ENCODE data around the gene RUNDC1.
"Not testable (repeated sequence)": the region's sequence is repeated elsewhere in the genome, so short reads cannot be mapped to it uniquely, and the experiment has no call there.

RUNDC1 gene

GRCh38 chr17:42980274-42980765, at the start of gene RUNDC1:
Gene RUNDC1, plus strand, starts transcription at chr17:42980565. Its CDS starts 12 bp downstream, at chr17:42980577.
- peak; percentile 84 for DNase-seq (ENCODE audit: low read depth)

GRCh38 chr17:42937712-42938596, 42.4 kb upstream of the RUNDC1 start:
- DNase-seq (ENCODE audit: low read depth) = no peak

GRCh38 chr17:42944211-42944610, 36.2 kb upstream of the RUNDC1 start:
- no peak for DNase-seq (ENCODE audit: low read depth)

GRCh38 chr17:42946812-42947211, 33.6 kb upstream of the RUNDC1 start:
- DNase-seq (ENCODE audit: low read depth) = no peak

GRCh38 chr17:42950044-42950783, 30.2 kb upstream of the RUNDC1 start:
- DNase-seq (ENCODE audit: low read depth) = no peak

GRCh38 chr17:42953669-42954068, 26.7 kb upstream of the RUNDC1 start:
- DNase-seq (ENCODE audit: low read depth) = no peak

GRCh38 chr17:42964161-42964932, 16.0 kb upstream of the RUNDC1 start, which contains the start of gene AARSD1:
Gene AARSD1, minus strand, starts transcription at chr17:42964454. Its CDS starts 14 bp downstream, at chr17:42964440.
- DNase-seq (ENCODE audit: low read depth) = peak; percentile 77

GRCh38 chr17:42967925-42968324, 12.4 kb upstream of the RUNDC1 start:
- DNase-seq (ENCODE audit: low read depth) = no peak

- DNase-seq (ENCODE audit: low read depth) = no peak
Observed at GRCh38 chr17:42969001-42969581, 11.3 kb upstream of the RUNDC1 start.

GRCh38 chr17:42971589-42971988, 8.8 kb upstream of the RUNDC1 start:
- no peak for DNase-seq (ENCODE audit: low read depth)

GRCh38 chr17:42973323-42973722, 7.0 kb upstream of the RUNDC1 start:
- DNase-seq (ENCODE audit: low read depth) = not testable (repeated sequence)

GRCh38 chr17:42975265-42975664, 5.1 kb upstream of the RUNDC1 start:
- DNase-seq (ENCODE audit: low read depth) = no peak

- DNase-seq (ENCODE audit: low read depth) = not testable (repeated sequence)
Observed at GRCh38 chr17:42975701-42976100, 4.7 kb upstream of the RUNDC1 start.

GRCh38 chr17:42979511-42980273, 673 bp upstream of the RUNDC1 start, which contains the start of gene PTGES3L:
Gene PTGES3L, minus strand, starts transcription at chr17:42980080. Its CDS starts 27 bp downstream, at chr17:42980053.
- no peak for DNase-seq (ENCODE audit: low read depth)

GRCh38 chr17:42980766-42981397, 517 bp downstream of the RUNDC1 start:
- no peak for DNase-seq (ENCODE audit: low read depth)

GRCh38 chr17:42982266-42982665, 1.9 kb downstream of the RUNDC1 start:
- DNase-seq (ENCODE audit: low read depth) = no peak

- DNase-seq (ENCODE audit: low read depth) = no peak
Observed at GRCh38 chr17:42985225-42985624, 4.9 kb downstream of the RUNDC1 start.

- DNase-seq (ENCODE audit: low read depth) = no peak
Observed at GRCh38 chr17:42989141-42989540, 8.8 kb downstream of the RUNDC1 start.

- DNase-seq (ENCODE audit: low read depth) = no peak
Observed at GRCh38 chr17:42989726-42990652, 9.6 kb downstream of the RUNDC1 start.

Measured in stimulated activated CD8-positive, alpha-beta memory T cell treated with anti-CD3 and anti-CD28 coated beads, Interleukin-15, amount 100 ng/mL, for 1 hour (primary cell).